BE2C (cell line): ENCODE measurements around the gene NFIB.

ENCODE experiments used
- DNase-seq: peaks from one replicate; pipeline ENCODE4 v3.0.0-alpha.2; 2020
- H3K27me3 ChIP-seq: fragments of 250-450 bp; sonication (Bioruptor Pico); 2 replicates; pipeline ENCODE4 v1.5.1; 2020; ENCODE audit warnings: mild to moderate bottlenecking
- H3K36me3 ChIP-seq: fragments of 250-450 bp; sonication (Bioruptor Pico); 2 replicates; pipeline ENCODE4 v1.5.1; 2020; ENCODE audit warnings: mild to moderate bottlenecking
- H3K4me1 ChIP-seq: fragments of 250-450 bp; sonication (Bioruptor Pico); 2 replicates; pipeline ENCODE4 v1.5.1; 2020
- H3K4me3 ChIP-seq: 2 replicates; pipeline ENCODE4 v1.5.1; 2011; ENCODE audit warnings: low read depth, low read length
- H3K9me3 ChIP-seq: fragments of 250-450 bp; sonication (Bioruptor Pico); 2 replicates; pipeline ENCODE4 v1.5.1; 2020
- CTCF ChIP-seq: IDR thresholded peaks from 2 replicates; pipeline ENCODE4 v1.5.1; 2012; ENCODE audit warnings: mild to moderate bottlenecking, low read depth, low read length

Gene NFIB

GRCh38 chr9:14147738-14148137 lies 166.2 kb downstream of the NFIB start:
- TF ChIP-seq CTCF, result no peak
- no peaks in the 10 kb centered on the region; the same call in 1 of the 2 replicates for H3K4me1 ChIP-seq

GRCh38 chr9:14146201-14146874 lies 167.6 kb downstream of the NFIB start:
- no peaks in the 10 kb centered on the region; the same call in 1 of the 2 replicates for H3K4me1 ChIP-seq
- no peaks in the 10 kb centered on the region for H3K27me3 ChIP-seq
- 0 out of 2 replicates have a peak, but pooled peaks cover 5% of the 10 kb centered on the region for H3K36me3 ChIP-seq
- TF ChIP-seq CTCF, result no peak
- DNase-seq, result no peak
- H3K9me3 ChIP-seq, result no peaks in the 10 kb centered on the region
- H3K4me3 ChIP-seq, result no peak overlapping the region

More at GRCh38 chr9:14147738-14148137, 166.2 kb downstream of the NFIB start:
- 0 out of 2 replicates have a peak, but pooled peaks cover 5% of the 10 kb centered on the region for H3K36me3 ChIP-seq
- no peak for DNase-seq
- no peaks in the 10 kb centered on the region for H3K27me3 ChIP-seq
- no peaks in the 10 kb centered on the region for H3K9me3 ChIP-seq
- no peak overlapping the region for H3K4me3 ChIP-seq

GRCh38 chr9:14144215-14144614 lies 169.7 kb downstream of the NFIB start:
- no peak for TF ChIP-seq CTCF
- Histone ChIP-seq H3K27me3 (no peaks in the 10 kb centered on the region), H3K4me3 (no peak overlapping the region), H3K9me3 (no peaks in the 10 kb centered on the region), H3K4me1 (no peaks in the 10 kb centered on the region; the same call in 1 of the 2 replicates), H3K36me3 (peaks cover 3% of the 10 kb centered on the region; the same call in 1 of the 2 replicates)
- no peak for DNase-seq

GRCh38 chr9:14141699-14142098 lies 172.2 kb downstream of the NFIB start:
- DNase-seq, result no peak
- H3K27me3 ChIP-seq, result no peaks in the 10 kb centered on the region
- H3K4me1 ChIP-seq, result peaks cover 7% of the 10 kb centered on the region
- peaks cover 3% of the 10 kb centered on the region; the same call in 1 of the 2 replicates for H3K36me3 ChIP-seq
- H3K4me3 ChIP-seq, result no peak overlapping the region
- no peaks in the 10 kb centered on the region for H3K9me3 ChIP-seq
- no peak for TF ChIP-seq CTCF

GRCh38 chr9:14140096-14140697 lies 173.7 kb downstream of the NFIB start:
- H3K4me1 ChIP-seq, result peaks cover 10% of the 10 kb centered on the region
- DNase-seq, result no peak
- no peak overlapping the region for H3K4me3 ChIP-seq
- H3K27me3 ChIP-seq, result no peaks in the 10 kb centered on the region
- no peaks in the 10 kb centered on the region for H3K9me3 ChIP-seq
- H3K36me3 ChIP-seq, result peaks cover 3% of the 10 kb centered on the region; the same call in 1 of the 2 replicates
- no peak for TF ChIP-seq CTCF

- Histone ChIP-seq H3K9me3 (no peaks in the 10 kb centered on the region), H3K4me1 (peaks cover 10% of the 10 kb centered on the region), H3K27me3 (no peaks in the 10 kb centered on the region), H3K36me3 (no peaks in the 10 kb centered on the region; the same call in 1 of the 2 replicates), H3K4me3 (no peak overlapping the region)
- no peak for DNase-seq
- TF ChIP-seq CTCF, result no peak
Observed at GRCh38 chr9:14139287-14139686, 174.7 kb downstream of the NFIB start.
